HG03196 (cell line): ENCODE measurements around the gene FAM120B.
A peak's percentile ranks its signal among the peaks of the same experiment; 100 is the strongest.
"Not testable (repeated sequence)": the region's sequence is repeated elsewhere in the genome, so short reads cannot be mapped to it uniquely, and the experiment has no call there.

ENCODE experiments used
- ATAC-seq: cut with Tn5 transposase; IDR thresholded peaks from one replicate; pipeline ENCODE4 v1.9.1; 2021; ENCODE audit not compliant: unreplicated experiment

FAM120B gene, protein sequence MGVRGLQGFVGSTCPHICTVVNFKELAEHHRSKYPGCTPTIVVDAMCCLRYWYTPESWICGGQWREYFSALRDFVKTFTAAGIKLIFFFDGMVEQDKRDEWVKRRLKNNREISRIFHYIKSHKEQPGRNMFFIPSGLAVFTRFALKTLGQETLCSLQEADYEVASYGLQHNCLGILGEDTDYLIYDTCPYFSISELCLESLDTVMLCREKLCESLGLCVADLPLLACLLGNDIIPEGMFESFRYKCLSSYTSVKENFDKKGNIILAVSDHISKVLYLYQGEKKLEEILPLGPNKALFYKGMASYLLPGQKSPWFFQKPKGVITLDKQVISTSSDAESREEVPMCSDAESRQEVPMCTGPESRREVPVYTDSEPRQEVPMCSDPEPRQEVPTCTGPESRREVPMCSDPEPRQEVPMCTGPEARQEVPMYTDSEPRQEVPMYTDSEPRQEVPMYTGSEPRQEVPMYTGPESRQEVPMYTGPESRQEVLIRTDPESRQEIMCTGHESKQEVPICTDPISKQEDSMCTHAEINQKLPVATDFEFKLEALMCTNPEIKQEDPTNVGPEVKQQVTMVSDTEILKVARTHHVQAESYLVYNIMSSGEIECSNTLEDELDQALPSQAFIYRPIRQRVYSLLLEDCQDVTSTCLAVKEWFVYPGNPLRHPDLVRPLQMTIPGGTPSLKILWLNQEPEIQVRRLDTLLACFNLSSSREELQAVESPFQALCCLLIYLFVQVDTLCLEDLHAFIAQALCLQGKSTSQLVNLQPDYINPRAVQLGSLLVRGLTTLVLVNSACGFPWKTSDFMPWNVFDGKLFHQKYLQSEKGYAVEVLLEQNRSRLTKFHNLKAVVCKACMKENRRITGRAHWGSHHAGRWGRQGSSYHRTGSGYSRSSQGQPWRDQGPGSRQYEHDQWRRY

DNA sequence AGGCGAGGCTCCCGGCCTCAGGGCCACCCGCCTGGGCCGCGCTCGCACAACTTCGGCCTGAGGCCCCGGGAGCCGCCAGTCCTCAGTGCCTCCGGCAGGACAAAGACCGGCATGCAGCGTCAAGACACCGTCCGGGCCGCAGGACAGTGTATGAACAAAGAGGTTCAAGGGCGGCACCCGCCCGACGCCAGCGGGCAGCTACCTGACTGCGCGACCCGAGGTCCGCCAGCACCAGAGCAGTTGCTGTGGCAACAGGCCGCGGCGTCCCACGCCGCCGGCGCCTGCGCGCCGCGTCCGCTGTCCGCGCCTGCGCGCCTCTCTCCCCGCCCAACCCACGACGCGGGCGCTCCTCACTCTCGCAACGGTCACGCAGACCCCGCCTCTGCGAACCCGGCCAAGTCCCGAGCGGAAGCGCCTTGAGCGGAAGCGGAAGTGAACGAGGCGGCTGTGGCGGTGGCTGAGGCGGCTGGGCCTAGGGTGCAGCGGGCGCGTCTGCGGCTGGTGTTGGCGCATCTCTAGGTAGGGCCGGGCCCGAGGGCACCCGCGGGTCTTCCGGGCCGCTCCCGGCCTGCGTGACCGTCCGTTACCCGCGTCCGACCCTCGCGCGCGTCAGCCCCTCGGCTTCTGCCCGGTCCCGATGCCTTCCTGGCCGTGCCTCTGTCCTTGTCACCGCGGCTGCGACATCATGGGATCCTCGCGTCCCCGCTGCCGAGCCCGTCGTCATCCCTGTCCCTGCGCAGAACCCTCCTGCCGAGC lies at the start of gene FAM120B:
Gene FAM120B, plus strand, starts transcription at position 435 of the 756 bp plus-strand sequence. CDS start 10,633 bp downstream, outside the sequence.
- ATAC-seq = peak; percentile 96

DNA sequence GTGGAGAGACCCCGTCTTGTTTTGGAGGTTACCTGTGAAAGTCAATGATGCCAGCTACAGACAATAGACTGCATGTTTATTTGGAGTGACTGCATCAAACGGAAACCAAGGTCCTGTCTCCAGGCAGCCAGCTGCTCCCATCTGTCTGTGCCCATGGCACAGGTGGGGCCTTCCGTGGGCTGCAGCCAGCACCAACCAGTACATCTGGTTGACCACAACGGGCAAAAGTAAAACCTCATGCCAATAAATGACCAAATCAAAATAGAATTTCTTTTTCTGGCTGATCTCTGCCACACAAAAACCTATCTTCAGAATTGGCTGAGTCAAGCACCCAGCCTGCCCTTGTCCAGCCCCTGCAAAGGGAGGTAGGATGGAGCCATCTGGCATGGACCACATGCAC lies 49.2 kb upstream of the FAM120B start:
- ATAC-seq = no peak

DNA sequence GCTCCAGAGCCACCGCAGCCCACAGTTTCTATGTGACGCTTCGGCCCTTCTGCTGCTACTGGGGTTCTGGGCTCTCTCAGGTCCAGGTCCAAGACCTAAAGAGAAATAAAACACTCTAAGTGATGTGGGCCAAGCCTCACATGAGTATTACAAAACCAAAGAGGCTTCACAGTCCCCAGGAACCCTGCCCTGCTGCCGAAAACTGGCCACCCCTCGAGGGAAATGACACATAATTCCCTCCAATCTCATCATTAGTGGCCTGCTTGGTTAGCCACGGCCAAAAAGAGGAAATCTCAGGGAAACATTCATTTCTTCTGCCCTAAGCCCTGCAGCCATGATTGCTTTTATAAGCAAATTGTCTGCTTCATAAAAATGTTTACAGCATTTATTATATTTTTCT lies 48.2 kb upstream of the FAM120B start:
- no peak for ATAC-seq

DNA sequence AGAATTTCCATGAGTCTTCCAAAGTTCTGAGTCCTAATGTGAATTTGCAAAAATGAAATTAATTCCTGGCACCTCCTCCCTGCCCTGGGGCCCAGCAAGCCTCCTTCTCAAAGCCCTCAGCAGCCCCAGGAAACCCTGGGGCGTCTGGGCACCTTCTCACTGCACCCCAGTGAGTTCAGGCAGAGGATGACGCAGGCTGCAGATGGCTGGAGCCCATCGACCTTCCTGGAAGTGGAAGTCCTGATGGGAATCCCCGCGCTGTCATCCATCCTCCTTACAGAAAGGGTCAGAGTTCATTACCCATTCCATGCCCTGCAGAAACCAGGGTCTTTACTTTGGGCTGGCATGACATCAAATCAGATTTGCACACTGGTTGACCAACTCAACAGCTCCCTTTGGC lies 47.3 kb upstream of the FAM120B start:
- ATAC-seq = no peak

DNA sequence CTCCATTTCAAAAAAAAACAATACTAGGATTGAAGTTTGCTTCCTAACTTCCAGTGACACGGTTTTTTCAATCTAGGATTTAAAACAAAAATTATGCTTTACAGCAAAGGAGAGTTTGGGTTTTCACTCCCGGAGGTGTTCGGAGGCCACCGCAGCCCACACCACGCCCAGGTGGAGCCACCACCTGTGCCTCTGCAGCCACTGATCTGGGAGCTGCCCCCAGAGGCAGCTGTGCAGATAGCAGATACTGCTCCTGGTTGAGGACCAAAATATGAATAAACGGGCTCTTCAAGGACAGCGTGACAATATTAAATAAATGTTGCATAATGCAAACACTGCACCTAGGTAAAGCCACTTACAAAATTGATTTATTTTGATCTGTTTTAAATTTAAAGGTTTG lies 45.9 kb upstream of the FAM120B start:
- ATAC-seq = no peak

DNA sequence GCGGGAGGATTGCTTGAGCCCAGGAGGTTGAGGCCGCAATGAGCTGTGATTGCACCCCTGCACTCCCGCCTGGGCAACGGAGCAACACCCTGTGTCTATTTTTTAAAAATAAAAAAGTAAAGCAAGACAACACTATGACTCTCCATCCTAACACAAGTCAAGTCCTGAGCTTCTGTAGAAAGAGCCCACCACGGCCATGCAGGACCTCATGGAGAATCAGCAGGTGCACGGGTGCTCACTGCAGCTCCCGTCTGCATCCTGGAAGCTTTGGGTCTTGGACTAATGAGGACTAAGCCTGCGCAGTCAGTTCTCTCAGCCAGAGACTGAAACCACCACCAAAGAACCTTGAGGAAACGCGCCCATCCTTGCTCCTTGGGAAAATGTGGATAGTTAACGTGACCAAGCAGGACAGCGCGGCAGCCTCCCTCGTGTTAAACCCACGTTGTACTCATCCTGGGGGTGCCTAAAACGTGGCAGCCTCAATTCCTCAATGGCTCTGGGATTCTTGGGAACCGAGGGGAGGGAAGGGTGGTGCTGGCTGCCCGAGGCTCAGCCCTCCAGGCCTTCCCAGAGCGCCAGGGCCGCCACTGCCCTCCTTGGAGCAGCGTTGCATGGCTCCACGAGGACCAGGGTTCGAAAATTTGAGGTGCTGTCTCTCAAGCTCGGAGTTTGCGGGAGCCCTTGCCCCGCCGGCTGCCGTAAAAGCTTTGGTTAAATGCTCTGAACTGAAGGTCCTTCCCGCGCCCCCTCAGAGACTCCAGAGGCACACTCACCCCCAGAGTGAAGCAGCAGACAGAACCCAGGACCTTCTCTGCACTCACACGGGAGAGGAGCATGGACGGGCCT lies 44.7 kb upstream of the FAM120B start:
- no peak for ATAC-seq

DNA sequence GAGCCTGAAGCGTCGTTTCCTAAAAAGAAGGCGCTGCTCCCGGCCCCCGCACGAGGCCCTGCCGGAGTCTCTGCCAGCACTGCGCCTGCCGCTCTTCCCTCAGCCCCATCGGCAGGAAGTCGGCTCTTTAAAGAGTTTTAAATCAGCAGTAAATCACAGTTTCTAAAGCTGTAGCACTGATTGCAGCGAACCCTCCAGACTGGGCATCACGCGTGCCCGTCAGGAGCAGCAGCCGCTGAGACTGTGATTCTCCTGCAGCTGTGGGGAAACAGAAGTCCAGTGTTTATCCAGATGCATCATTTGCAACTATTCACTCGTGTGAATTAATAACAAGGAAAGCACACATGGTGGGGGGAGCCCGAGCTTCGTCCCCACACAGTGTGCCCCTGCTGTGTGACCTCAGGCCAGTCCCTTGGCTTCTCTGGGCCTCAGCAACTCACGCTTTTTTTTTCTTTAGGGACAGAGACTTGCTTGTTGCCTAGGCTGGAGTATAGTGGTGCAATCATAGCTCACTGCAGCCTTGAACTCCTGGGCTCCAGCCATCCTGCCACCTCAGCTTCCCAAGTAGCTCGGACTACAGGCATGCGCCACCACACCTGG lies 44.0 kb upstream of the FAM120B start:
- ATAC-seq = no peak

DNA sequence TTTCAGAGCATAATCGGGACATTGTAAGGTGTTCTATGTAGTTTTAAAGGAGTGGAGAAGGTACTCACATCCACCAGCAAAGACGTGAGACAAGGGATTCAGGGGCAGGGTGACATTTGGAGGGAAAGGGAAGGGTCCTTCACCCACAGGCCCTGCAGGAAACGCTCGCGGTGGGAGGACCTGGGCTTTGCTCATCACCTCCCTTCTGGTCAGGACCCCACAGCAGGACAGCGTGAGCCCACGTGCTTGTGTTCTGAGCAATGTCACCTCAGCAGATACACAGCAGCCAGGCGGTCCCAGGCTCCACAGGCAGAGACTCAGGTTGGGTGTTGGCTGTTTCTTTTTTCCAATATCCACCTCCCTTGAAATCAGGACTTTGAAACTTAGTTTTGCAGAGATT lies 43.1 kb upstream of the FAM120B start:
- ATAC-seq = no peak

DNA sequence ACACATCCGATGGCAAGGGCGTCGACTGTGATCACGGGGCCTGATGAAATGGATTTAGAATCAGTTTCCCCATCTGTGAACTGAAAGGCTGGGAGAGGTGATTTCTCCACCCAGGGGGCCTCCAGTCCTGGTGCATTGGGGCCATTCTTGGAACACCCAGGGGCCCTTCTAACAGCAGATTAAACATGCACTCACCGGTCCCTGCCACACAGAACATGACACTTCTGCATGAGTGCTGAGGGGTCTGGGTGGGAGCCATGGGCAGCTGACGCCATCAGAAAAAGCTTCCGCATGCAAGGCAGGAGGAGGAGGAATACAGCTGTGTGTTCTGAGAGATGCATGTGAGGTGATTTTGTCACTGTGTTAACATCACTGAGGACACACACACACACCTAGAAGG lies 42.5 kb upstream of the FAM120B start:
- no peak for ATAC-seq

DNA sequence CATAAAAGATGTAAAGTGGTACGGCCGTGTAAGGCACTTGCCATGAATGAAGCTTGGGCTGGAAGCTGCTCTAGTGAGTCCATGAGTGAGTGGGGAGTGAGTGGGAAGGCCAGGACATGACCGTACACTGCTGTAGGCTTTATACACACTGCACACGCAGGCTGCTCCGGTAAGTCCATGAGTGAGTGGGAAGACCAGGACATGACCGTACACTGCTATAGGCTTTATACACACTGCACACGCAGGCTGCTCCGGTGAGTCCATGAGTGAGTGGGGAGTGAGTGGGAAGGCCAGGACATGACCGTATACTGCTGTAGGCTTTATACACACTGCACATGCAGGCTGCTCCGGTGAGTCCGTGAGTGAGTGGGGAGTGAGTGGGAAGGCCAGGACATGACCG lies 41.9 kb upstream of the FAM120B start:
- ATAC-seq = not testable (repeated sequence)

DNA sequence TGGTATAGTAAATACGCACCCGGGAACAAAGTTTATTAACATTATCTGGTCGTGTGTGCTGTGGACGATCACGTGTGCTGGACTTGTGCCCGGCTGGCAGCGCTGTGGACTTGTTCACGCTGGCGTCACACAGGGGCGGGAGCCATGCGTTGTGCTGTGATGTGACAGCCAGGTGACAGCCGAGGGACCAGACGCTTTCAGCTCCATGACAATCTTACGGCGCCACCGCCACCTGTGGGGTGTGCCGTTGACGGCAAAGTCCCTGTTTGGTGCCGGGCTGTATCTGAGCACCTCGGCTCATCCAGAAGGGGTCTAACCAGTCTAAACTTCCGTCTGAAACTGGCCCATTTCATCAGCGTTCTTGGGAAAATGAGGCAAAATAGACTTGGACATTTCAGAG lies 40.9 kb upstream of the FAM120B start:
- no peak for ATAC-seq

DNA sequence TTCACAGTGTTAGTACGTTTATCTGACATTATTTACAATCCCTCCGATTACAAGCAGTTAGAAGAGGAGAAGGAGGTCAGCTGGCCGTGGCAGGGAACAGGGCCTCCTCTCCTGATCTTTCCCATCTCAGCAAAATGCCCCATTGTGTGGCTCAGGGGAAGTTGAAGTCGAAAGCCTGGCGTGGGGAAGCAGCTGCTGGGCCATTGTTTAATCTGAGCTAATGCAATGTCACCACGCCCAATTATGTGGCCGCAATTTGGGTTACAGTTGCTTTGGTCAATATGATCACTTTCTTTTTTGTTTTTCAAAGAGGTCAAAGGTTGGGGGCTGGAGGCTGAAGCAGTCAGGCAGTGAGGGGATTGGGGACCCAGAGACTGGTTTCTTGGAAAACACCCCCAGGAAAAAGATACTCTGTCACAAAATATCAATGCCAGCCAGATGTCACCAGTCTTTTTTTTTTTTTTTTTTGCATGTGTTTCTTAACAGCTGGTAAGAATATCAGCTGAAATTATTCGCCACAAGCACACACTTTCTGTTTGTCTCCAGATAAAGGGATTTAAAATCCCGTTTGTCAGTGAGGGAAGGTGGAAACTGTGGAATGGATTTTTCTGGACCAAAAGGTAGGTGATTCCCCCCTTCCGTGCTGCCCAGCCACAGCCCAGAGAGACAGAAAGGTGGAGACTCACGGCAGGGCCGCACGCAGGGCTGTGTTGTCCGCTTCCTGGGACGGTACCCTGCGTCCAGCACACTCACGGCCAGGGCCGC lies 40.3 kb upstream of the FAM120B start:
- no peak for ATAC-seq

DNA sequence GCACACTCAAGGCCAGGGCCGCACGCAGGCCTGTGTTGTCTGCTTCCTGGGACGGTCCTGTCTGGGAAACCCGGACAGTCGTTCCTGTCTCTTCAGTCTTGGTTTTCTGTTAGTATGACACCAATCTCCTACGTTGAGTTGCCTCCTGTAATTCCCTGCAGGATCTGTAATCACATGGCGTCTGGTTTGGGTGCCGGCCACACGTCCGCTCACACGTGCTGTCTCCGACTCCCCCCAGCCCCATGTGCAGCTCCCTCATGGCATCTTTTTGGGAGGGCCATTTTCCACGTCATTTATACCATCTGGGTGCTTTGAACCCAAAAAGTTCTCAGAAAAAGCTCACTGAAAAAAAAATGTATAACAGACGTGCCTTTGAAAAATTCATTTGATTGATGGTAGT lies 38.9 kb upstream of the FAM120B start:
- ATAC-seq = no peak

DNA sequence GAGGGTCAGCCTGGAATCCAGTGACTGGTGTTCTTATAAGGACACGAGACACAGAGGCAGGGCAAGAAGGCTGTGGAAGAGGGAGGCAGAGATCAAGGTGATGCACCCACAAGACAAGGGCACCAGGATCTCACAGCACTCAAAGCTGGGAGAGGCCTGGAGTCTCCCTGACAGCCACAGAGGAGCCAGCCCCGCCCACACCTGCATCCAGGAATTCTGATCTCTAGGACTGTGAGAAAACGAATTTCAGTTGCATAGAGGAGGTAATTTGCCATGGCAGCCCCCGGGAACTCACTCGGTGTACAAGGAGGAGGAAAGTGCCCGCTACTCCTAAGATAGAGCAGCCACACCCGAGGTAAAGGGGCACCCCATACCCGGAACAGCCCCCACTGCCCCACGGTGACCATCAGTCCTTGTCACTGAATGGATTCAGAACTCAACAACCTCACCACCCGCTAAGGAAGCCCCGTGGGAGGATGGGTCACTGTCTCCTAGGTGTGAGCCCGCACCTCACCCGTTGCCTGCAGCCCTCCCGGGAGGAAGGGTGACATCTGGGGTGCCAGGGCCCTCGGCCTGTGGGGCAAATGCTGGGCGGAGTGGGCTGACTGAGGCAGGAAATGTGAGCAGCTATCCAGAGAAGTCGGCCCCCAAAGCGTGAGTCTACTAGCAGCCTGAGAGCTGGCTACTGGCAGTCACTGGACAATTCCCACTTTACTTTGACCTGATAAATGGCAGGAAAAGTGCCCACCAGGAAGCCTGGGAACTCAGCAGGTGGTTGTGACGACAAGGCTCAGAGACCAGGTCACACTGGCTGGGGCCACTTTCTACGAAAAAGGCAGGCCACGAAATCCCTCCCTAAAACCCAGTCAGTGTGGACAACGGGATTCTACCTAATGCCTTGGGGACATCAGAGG lies 38.1 kb upstream of the FAM120B start:
- ATAC-seq = no peak

DNA sequence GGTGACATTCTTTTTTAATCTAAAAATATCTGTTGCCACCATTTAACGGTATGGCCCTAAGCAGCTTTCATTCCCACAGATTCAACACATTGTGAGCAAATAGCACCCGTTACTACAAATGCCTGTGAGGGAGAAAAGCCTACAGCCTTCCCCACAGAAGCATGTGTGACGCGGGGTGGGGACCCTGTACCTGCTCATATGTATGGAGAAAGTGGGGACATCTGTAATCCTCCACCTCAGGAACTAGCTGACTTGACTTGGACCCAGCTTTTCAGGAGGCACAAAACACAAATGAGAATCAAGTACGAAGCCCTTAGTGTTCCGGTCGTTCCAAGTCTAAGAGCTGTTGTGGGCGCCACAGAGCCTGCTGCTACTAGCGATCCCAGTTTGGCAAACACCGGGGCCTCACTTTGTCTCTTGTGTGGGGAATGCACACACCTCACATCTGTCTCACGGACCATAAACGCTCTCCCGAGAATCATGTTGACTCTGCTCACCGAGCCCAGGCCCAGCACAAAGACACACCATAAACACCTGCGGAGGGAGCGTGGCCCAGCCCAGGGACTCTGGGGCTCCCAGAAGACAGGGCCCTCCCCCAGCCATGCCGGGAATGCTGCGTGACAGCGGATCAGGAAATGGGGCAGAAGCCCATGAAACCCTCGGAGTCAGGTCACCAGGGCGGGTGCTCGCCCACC lies 37.3 kb upstream of the FAM120B start:
- no peak for ATAC-seq

DNA sequence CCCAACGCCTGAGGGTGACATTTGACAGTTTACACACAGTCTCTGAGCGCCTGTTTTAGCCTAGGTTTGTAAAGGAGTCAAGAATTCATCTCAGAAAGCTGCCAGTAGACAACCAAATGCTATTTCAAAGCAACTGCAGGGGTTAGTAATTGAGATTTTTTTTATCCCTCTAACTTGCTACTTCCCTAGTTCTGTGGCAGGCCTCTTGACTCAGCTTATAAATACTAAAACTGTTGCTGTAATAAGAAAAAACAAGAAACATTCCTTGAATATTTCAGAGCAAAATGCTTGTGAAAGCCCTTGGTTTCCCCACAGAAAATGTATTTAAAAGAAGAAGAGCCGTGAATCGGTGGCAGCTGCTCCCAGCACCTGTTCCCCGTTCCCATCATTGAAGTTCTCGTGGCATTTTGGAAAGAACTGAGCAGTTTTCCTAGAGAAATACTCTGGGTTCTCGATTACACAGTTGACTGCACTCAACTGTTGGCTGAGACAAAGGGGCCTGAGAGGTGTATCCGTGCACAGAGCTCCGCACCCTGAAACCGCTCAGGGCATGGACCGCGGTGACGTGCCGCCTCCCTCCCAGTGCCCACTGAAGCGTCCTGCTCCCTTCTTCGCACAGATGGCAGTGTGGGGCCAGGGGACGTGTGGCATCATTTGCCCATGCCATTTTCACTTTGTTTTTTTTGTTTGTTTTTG lies 36.6 kb upstream of the FAM120B start:
- no peak for ATAC-seq

DNA sequence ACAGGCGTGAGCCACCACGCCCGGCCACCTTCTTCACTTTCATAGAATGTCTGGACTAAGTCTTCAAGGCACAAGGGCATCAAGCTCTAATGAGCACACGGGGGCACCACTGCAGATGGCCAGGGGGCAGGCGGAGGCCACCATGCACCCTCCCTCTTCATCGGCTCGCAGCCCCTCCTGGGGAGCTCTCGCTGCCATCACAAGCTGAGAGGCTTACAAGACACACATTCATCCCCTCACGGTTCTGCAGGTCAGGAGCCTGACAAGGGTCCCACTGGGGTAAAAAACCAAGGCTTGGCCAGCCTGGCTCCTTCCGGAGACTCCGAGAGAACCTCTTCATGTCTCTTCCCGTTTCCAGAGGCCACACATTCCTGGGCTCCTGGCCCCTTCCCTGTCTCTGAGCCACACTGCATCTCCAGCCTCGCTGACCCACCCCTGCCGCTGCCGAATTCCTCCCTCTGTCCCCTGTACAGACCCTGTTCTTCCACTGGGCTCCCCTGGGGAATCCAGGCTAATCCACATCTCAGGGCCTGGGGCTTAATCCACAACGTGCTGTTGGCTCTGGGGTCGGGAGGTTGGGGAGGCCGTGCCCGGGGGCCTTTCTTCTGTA lies 35.5 kb upstream of the FAM120B start:
- ATAC-seq = no peak
